Heart right ventricle (tissue), 16 donors: ENCODE data around the gene BMPR2. TPM values are rescaled to one million over a fixed set of nuclear protein-coding genes. Genes with fewer than 3 reads are reported as not detected.
"Not testable (repeated sequence)": the region's sequence is repeated elsewhere in the genome, so short reads cannot be mapped to it uniquely, and the experiment has no call there.

ENCODE experiments used
- ATAC-seq, 8 donors: fragments of 200-7000 bp; cut with Tn5 transposase; one replicate each; pipeline ENCODE4 v1.9.1; 2020; ENCODE audit warnings: mild to moderate bottlenecking in 8 of 8, moderate library complexity in 8 of 8, moderate number of reproducible peaks in 1 of 8
- DNase-seq, 2 donors: peaks; one replicate each; pipeline ENCODE4 v3.0.0-alpha.2; 2020
- H3K27ac ChIP-seq, 10 donors: fragments of 200-600 bp; sonication (generic) in 2 of 10; one replicate each; pipeline versions ENCODE4 v1.5.0 to v1.8.0; 2020 to 2022; ENCODE audit warnings: mild to moderate bottlenecking in 3 of 10
- H3K27me3 ChIP-seq, 7 donors: fragments of 200-600 bp; one replicate each; pipeline ENCODE4 v1.8.0; 2021 to 2022; ENCODE audit warnings: mild to moderate bottlenecking in 2 of 7
- H3K36me3 ChIP-seq, 9 donors: fragments of 200-600 bp; sonication (generic) in 1 of 9; one replicate each; pipeline versions ENCODE4 v1.5.0 to v1.8.0; 2020 to 2022; ENCODE audit warnings: mild to moderate bottlenecking in 2 of 9
- H3K4me1 ChIP-seq, 9 donors: fragments of 200-600 bp; sonication (generic) in 1 of 9; one replicate each; pipeline versions ENCODE4 v1.5.0 to v1.8.0; 2020 to 2022; ENCODE audit warnings: mild to moderate bottlenecking in 4 of 9
- H3K4me3 ChIP-seq, 10 donors: fragments of 200-600 bp; sonication (generic) in 2 of 10; one replicate each; pipeline versions ENCODE4 v1.5.0 to v1.8.0; 2020 to 2022; ENCODE audit warnings: mild to moderate bottlenecking in 7 of 10, moderate library complexity in 2 of 10
- H3K9me3 ChIP-seq, 11 donors: fragments of 200-600 bp in 10 of 11; sonication (generic) in 2 of 11; one replicate each; pipeline versions ENCODE4 v1.5.0 to v1.8.0; 2013 to 2022; ENCODE audit warnings: mild to moderate bottlenecking in 2 of 11, control low read depth in 1 of 11, moderate library complexity in 1 of 11
- WGBS, 2 donors: extraction: QIAGEN DNeasy Blood & Tissue Kit; methylation state at CpG; one replicate each; pipeline ENCODE4 v1.1.7; 2013; ENCODE audit warnings: inconsistent platforms in 1 of 2; 5-methylcytosine and 5-hydroxymethylcytosine counted together
- intact Hi-C, 10 donors: fragments of 100-400 bp; cut with DNase I; formaldehyde crosslinking; loops; one replicate each; pipeline versions ENCODE4 v1.11.1 to v1.14.2; 2022
- polyA plus RNA-seq, 2 donors: library from polyadenylated mRNA; stranded (reverse); fragments of 200-250 nt; gene quantifications; one replicate each; pipeline ENCODE4 v1.2.3, GENCODE V29; 2013
- total RNA-seq, 10 donors: library from RNA; stranded (reverse); fragmentation: NEBNext Ultra II Directional in 3 of 10; extraction: Animal tissue kit (Norgen Biotek cat#: 25700) in 3 of 10; gene quantifications; one replicate each; pipeline versions ENCODE4 v1.2.1 to v1.2.4, GENCODE V29; 2021 to 2023
- TF ChIP-seq, protein P1 (sequence below), 9 donors: fragments of 200-600 bp; sonication (generic) in 2 of 9; IDR thresholded peaks; one replicate each; pipeline versions ENCODE4 v1.5.0 to v1.8.0; 2021 to 2022; ENCODE audit warnings: antibody characterized with exemption in 9 of 9, mild to moderate bottlenecking in 5 of 9, moderate library complexity in 1 of 9
- donor health status: Arrhythmogenic right ventricular cardiomyopathy.
- donor health status: ischemic (EF 13 %, LVEDD 7.1; RV severe dilation, severe dysfunction).
- donor health status: healthy with polysubstance abuse.
- donor health status: DM: no; HTN: yes; CAD: no.
- donor health status: DM: no; HTN: no; CAD: no.
- donor health status: ischemic (EF 25% LVEDD 6.9; RV normal size, moderate dysfunction).
- donor health status: ischemic (EF 25% LVEDD 5.7; RV mildly dilated, moderate dysfunction).
- donor health status: healthy.
- donor health status: DM: yes; HTN: yes; CAD: no.
- donor health status: Ischemic cardiomyopathy.
- donor health status: ischemic (EF 35%, LVEDD 5.7; RV mildly dilated, moderate dysfunction).
- donor health status: nonischemic (EF 11% LVEDD 7.7; RV severe dilation, severe dysfunction).
- donor health status: DM: yes; HTN: yes; CAD: no.
- donor health status: PGD.
- donor health status: ischemic (EF 29% LVEDD 5.4; RV normal size, mild dysfunction).
- donor health status: nonischemic (EF 23%, LVEDD 6.1; RV moderate dilation, normal function).

The BMPR2 gene
- total and polyA plus RNA-seq, 12 donors: 10.2 to 89.4 (median 67.2) TPM

DNA sequence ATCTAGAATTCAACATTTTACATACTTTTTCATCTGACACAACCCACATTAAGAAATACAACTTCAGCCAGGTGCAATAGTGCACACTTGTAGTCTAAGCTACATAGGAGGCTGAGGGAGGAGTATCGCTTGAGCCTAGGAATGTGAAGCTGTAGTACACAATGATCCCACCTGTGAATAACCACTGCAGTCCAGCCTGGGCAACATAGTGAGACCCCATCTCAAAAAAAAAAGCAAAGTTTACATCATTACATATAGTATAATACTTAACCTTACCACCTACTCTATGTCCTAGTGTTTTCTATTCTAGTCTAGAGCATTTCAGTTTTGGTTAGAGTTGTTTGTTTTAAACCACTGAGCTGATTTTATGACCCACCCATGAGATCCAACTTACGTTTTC lies 172.1 kb downstream of the BMPR2 start:
- Histone ChIP-seq H3K9me3 (no peaks in the 10 kb centered on the region), H3K4me3 (no peak overlapping the region), H3K36me3 (peaks cover 0 to 68% (median 12%) of the 10 kb centered on the region in 9 donors), H3K4me1 (peaks cover 0 to 14% (median 0%) of the 10 kb centered on the region in 9 donors), H3K27ac (no peak overlapping the region), H3K27me3 (no peaks in the 10 kb centered on the region)
- intact Hi-C loops: loop anchor here in 2 of 10 donors (10.0 kb wide), 2 partner anchors 173 to 233 kb away; partner anchors contain the start of gene BMPR2 (in 1 of the 2)
- DNase-seq (no peak), ATAC-seq (no peak)
- TF ChIP-seq, protein P1, sequence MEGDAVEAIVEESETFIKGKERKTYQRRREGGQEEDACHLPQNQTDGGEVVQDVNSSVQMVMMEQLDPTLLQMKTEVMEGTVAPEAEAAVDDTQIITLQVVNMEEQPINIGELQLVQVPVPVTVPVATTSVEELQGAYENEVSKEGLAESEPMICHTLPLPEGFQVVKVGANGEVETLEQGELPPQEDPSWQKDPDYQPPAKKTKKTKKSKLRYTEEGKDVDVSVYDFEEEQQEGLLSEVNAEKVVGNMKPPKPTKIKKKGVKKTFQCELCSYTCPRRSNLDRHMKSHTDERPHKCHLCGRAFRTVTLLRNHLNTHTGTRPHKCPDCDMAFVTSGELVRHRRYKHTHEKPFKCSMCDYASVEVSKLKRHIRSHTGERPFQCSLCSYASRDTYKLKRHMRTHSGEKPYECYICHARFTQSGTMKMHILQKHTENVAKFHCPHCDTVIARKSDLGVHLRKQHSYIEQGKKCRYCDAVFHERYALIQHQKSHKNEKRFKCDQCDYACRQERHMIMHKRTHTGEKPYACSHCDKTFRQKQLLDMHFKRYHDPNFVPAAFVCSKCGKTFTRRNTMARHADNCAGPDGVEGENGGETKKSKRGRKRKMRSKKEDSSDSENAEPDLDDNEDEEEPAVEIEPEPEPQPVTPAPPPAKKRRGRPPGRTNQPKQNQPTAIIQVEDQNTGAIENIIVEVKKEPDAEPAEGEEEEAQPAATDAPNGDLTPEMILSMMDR (IDR thresholded peaks at IDR 0.05): no peak
- WGBS, 2 donors: 91 to 97% methylated on average over 2 of the region's 2 CpGs

DNA sequence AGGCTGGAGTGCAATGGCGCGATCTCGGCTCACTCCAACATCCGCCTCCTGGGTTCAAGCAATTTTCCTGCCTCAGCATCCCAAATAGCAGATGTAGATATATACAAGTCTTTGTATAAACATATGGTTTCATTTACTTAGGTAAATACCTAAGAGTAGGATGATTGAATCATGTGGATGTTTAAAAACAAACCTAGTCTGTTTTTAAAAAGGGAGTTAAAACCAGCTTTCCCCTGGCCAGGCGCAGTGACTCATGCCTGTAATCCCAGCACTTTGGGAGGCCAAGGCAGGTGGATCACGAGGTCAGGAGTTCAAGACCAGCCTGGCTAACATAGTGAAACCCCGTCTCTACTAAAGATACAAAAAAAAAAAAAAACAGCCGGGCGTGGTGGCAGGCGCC lies 174.9 kb downstream of the BMPR2 start:
- DNase-seq, H3K27ac ChIP-seq, H3K4me3 ChIP-seq, ATAC-seq, H3K4me1 ChIP-seq, intact Hi-C loops, H3K27me3 ChIP-seq, H3K9me3 ChIP-seq: not testable (repeated sequence)
- H3K36me3 ChIP-seq: peaks cover 0 to 81% (median 22%) of the 10 kb centered on the region in 9 donors
- WGBS, 2 donors: 97% methylated on average over 9 to 10 of the region's 10 CpGs

DNA sequence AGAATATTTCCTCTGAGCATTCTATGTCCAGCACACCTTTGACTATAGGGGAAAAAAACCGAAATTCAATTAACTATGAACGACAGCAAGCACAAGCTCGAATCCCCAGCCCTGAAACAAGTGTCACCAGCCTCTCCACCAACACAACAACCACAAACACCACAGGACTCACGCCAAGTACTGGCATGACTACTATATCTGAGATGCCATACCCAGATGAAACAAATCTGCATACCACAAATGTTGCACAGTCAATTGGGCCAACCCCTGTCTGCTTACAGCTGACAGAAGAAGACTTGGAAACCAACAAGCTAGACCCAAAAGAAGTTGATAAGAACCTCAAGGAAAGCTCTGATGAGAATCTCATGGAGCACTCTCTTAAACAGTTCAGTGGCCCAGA lies 179.2 kb downstream of the BMPR2 start:
- H3K9me3 ChIP-seq: no peaks in the 10 kb centered on the region
- TF ChIP-seq, protein P1 (IDR thresholded peaks at IDR 0.05): no peak

DNA sequence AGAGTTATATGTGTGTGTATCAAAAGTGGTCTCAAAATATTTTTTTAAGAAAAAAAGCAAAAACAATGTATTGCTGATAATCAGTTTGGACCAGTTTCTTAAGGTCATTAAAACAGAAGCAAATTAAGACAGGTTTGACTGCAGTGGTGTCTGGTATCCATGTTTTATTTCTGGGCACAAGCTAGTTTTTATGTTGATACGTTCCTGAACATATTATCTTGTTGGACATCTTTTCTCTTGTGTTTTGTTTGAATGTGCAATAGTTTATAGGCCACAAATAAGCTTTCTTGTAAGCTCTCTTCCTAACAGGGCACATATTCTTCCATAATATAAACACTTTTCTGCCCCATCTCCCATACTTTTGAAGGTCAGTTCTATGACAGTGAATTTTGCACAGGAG lies 184.1 kb downstream of the BMPR2 start:
- H3K36me3 ChIP-seq: peaks cover 0 to 95% (median 21%) of the 10 kb centered on the region in 9 donors
- no peak overlapping the region for H3K4me3 ChIP-seq
- intact Hi-C loops: no loop called here
- no peak overlapping the region for H3K27ac ChIP-seq
- 69 to 86% methylated on average over 1 of the region's 1 CpG for WGBS, 2 donors
- H3K27me3 ChIP-seq: no peaks in the 10 kb centered on the region
- H3K4me1 ChIP-seq: no peaks in the 10 kb centered on the region
- DNase-seq: no peak
- ATAC-seq: no peak
- TF ChIP-seq, protein P1 (IDR thresholded peaks at IDR 0.05): no peak
- no peaks in the 10 kb centered on the region for H3K9me3 ChIP-seq

More for the DNA sequence above, 179.2 kb downstream of the BMPR2 start:
- Histone ChIP-seq H3K4me3 (no peak overlapping the region), H3K4me1 (no peaks in the 10 kb centered on the region), H3K27me3 (no peaks in the 10 kb centered on the region), H3K36me3 (peaks cover 0 to 87% (median 28%) of the 10 kb centered on the region in 9 donors), H3K27ac (no peak overlapping the region)
- intact Hi-C loops: no loop called here
- ATAC-seq (no peak), DNase-seq (no peak)
- WGBS, 2 donors: 92% methylated on average over 4 of the region's 4 CpGs

DNA sequence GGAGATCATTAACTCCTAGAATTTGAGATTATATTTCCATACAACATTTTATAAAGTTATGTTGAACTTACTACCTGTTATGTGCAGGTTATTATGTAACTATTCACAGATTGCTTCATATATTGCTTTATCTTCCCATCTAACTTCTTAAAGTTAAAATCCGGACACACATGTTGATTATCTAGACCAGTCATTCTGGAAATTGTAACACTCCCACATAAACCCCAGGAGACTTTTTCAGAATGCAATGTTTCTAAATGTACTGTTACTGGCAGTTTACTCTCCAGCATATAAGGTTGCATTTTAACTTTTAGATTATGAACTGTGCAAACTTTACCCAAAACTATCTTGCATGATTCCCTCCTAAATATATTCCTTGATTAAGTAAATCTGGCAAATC lies 188.1 kb downstream of the BMPR2 start:
- WGBS, 2 donors: 51 to 53% methylated on average over 1 of the region's 1 CpG
- no peaks in the 10 kb centered on the region for H3K27me3 ChIP-seq

More for the DNA sequence above, 188.1 kb downstream of the BMPR2 start:
- intact Hi-C loops: no loop called here
- ATAC-seq (no peak), DNase-seq (no peak)
- Histone ChIP-seq H3K27ac (no peak overlapping the region), H3K4me3 (no peak overlapping the region), H3K4me1 (no peaks in the 10 kb centered on the region), H3K9me3 (no peaks in the 10 kb centered on the region), H3K36me3 (peaks cover 0 to 56% (median 7%) of the 10 kb centered on the region in 9 donors)
- TF ChIP-seq, protein P1 (IDR thresholded peaks at IDR 0.05): no peak
